ENCODE results near the gene SMYD5.

The SMYD5 gene

GRCh38 chr2:73174941-73175662, 38.9 kb upstream of the SMYD5 start:
- in situ Hi-C loops (cut with HindIII; ENCODE audit: low sequenced_read_pairs), result no loop called here
- peak overlapping the region; percentile 32 for H3K4me3 ChIP-seq (ENCODE audit: low read depth, low read length)
- DNase-seq (ENCODE audit: low read depth), result no peak

DNA sequence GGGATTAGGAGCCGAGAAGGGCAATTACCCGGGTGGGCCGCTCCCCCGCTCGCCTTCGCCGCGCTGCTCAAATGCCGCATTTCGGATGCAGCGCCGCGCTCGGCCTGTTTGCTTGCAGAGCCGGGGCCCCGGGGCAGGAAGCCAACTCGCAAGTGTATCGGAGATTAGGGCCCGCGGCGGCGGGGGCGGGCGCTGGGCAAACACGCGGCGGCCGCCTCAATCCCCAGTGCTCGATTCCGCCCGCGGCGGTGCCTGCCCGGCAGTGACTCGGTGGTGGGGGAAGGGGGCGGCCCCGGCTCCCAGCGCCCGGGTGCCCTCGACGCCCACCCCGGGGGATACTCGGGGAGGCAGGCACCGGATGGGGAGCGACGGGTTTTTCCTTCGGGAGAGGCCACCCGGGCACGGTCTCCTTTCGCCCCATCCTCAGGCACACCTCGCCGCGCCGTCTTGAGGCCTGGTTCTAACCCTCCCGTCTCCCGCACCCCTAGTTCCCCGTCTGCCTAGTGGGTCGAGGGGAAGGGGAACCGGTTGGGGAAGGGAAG, 38.3 kb upstream of the SMYD5 start:
- TF ChIP-seq CTCF (IDR thresholded peaks at IDR 0.05; ENCODE audit: low read depth, low read length, missing control alignments), result peak; percentile 8
- in situ Hi-C loops (cut with HindIII; ENCODE audit: low sequenced_read_pairs), result no loop called here
- H3K4me3 ChIP-seq (ENCODE audit: low read depth, low read length), result peak overlapping the region; percentile 32
- no peak for DNase-seq (ENCODE audit: low read depth)

More at GRCh38 chr2:73174941-73175662, 38.9 kb upstream of the SMYD5 start:
- TF ChIP-seq CTCF (IDR thresholded peaks at IDR 0.05; ENCODE audit: low read depth, low read length, missing control alignments), result no peak

DNA sequence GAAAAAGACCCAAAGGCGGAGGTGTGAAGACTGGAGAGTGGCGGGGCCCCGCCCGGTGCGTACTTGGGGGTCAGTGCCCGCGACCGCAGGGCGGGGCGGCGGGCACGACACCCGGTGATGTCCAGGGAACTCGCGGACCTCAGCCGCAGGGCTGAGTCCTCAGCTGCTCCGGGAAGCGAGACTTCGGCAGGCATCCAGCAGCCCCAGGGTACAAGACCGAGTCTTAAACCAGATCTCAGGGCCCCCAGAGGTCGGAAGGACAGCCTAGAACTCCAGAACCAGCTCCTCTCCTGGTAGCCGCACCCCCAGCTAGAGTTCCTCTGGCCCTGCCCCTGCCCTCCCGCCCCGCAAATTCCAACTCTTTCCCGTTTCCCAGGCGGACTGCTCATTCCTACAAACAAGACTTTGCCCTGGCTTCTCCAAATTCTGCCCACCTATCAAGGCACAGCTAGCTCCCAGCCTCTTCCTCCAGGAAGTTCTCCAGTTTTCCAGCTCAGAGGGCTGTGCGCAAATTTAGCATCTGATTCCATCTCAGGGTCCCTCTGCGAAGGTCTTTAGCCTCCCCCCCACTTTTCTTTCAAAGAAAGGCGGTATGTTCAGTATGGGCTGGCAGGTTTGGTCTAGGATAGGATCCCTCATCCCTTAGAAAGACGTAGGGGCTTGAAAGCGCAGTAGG, 37.7 kb upstream of the SMYD5 start:
- no peak for DNase-seq (ENCODE audit: low read depth)
- TF ChIP-seq CTCF (IDR thresholded peaks at IDR 0.05; ENCODE audit: low read depth, low read length, missing control alignments), result no peak
- in situ Hi-C loops (cut with HindIII; ENCODE audit: low sequenced_read_pairs), result no loop called here
- peak overlapping the region; percentile 54 for H3K4me3 ChIP-seq (ENCODE audit: low read depth, low read length)

GRCh38 chr2:73176881-73177644, 37.0 kb upstream of the SMYD5 start:
- H3K4me3 ChIP-seq (ENCODE audit: low read depth, low read length), result peak overlapping the region; percentile 54
- peak; percentile 57 for DNase-seq (ENCODE audit: low read depth)
- peak; percentile 90 for TF ChIP-seq CTCF (IDR thresholded peaks at IDR 0.05; ENCODE audit: low read depth, low read length, missing control alignments)
- in situ Hi-C loops (cut with HindIII; ENCODE audit: low sequenced_read_pairs), result no loop called here

DNA sequence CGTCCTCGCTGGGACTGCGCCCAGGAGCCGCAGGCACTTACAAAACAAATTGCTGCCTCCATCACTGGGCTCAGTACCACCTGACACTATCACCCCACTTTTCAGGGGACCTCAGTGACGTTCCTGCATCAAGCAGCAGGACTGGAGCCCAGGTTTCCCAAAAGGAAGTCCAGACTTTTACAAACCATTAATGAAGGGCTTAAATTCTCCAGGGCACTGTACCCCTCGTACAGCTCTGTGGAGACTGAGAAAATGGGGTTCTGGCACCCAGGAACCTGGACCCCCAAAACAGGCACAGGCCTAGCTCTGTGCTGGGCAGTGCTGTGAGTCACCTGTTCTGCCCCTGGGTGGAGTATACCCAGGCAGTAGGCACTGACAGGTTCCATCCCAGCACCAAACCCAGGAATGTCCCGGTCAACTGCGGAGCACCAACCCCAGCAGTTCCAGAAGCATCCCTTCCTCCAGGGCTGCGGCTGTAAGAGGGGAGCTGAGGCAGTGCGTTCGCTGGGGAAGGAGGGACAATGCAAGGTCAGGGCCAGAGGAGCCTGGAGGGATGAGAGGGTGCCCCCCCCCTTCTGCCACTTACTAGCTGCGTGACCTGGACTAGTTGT, 36.3 kb upstream of the SMYD5 start:
- in situ Hi-C loops (cut with HindIII; ENCODE audit: low sequenced_read_pairs), result no loop called here
- TF ChIP-seq CTCF (IDR thresholded peaks at IDR 0.05; ENCODE audit: low read depth, low read length, missing control alignments), result no peak
- no peak for DNase-seq (ENCODE audit: low read depth)
- H3K4me3 ChIP-seq (ENCODE audit: low read depth, low read length), result peak overlapping the region; percentile 54

GRCh38 chr2:73185965-73186364, 28.1 kb upstream of the SMYD5 start:
- H3K4me3 ChIP-seq (ENCODE audit: low read depth, low read length), result no peak overlapping the region
- TF ChIP-seq CTCF (IDR thresholded peaks at IDR 0.05; ENCODE audit: low read depth, low read length, missing control alignments), result no peak
- in situ Hi-C loops (cut with HindIII; ENCODE audit: low sequenced_read_pairs), result no loop called here
- no peak for DNase-seq (ENCODE audit: low read depth)
